HepG2 (cell line): ENCODE results near the gene TMCO4. TPM values are rescaled to one million over a fixed set of nuclear protein-coding genes. Genes with fewer than 3 reads are reported as not detected.

Experiments
- ATAC-seq: fragments of 200-7000 bp; cut with Tn5 transposase; 3 replicates; pipeline ENCODE4 v1.9.1; 2020; ENCODE audit warnings: mild to moderate bottlenecking, moderate library complexity
- BruUV-seq: library from RNA; stranded (reverse); fragments of 400-500 nt; replicated peaks from 2 replicates; lab custom pipeline; 2021; lab: Mats Ljungman, UMichigan
- CTCF ChIA-PET: fragments of 300-600 bp; formaldehyde crosslinking; extraction: SDS; loops from one replicate; lab custom pipeline; 2021; ENCODE audit warnings: low total read pairs, inconsistent platforms, low intra/inter-chr PET ratio; lab: Yijun Ruan, JAX
- POLR2A ChIA-PET: fragments of 350-600 bp; sonication (Branson Sonifier 250); formaldehyde crosslinking; loops from one replicate; lab custom pipeline; 2020; ENCODE audit warnings: antibody characterized with exemption, inconsistent platforms; lab: Yijun Ruan, JAX
- DNase-seq: peaks from one replicate; pipeline ENCODE4 v3.0.0-alpha.2; 2015; ENCODE audit warnings: low spot score
- FAIRE-seq: peaks from 3 replicates; lab custom pipeline; 2011; peaks lifted over from hg19 to GRCh38; lab: Jason Lieb, UNC
- H2AFZ ChIP-seq: one replicate; pipeline ENCODE4 v1.6.1; 2011; ENCODE audit warnings: low read length, inconsistent platforms
- H3K27ac ChIP-seq: fragments of 300-600 bp; 3 replicates; pipeline ENCODE4 v1.8.0; 2011; ENCODE audit warnings: mixed run types, mild to moderate bottlenecking, mixed read lengths, low read length, inconsistent platforms; ENCODE audit not compliant: insufficient read depth; ENCODE audit errors: extremely low read length
- H3K27me3 ChIP-seq, 2 experiments: fragments of 200-600 bp in 1 of 2; 2 replicates in 1 of 2; 3 replicates in 1 of 2; pipeline versions ENCODE4 v1.6.0 to v1.8.0; 2011; ENCODE audit warnings: low read length in 2 of 2, mild to moderate bottlenecking in 2 of 2, moderate library complexity in 2 of 2, inconsistent platforms in 1 of 2; ENCODE audit not compliant: insufficient read depth in 2 of 2, control insufficient read depth in 1 of 2
- H3K36me3 ChIP-seq, 2 experiments: fragments of 200-600 bp in 1 of 2; replicated peaks in 1 of 2; 2 replicates in 1 of 2; 3 replicates in 1 of 2; pipeline versions ENCODE4 v1.5.1 to v1.8.0; 2011; ENCODE audit warnings: low read length in 2 of 2, inconsistent platforms in 1 of 2; ENCODE audit not compliant: insufficient read depth in 2 of 2, control insufficient read depth in 1 of 2
- H3K4me1 ChIP-seq: 2 replicates; pipeline ENCODE4 v1.5.1; 2012; ENCODE audit warnings: low read length, inconsistent platforms; ENCODE audit not compliant: insufficient read depth
- H3K4me2 ChIP-seq: 2 replicates; pipeline ENCODE4 v1.6.0; 2011; ENCODE audit warnings: low read depth, low read length, inconsistent platforms
- H3K4me3 ChIP-seq, 3 experiments: fragments of 200-600 bp in 1 of 3; sonication (generic), shearing (Covaris generic) in 1 of 3; replicated peaks in 1 of 3; 2 replicates each; pipeline ENCODE4 v1.5.1; 2011 to 2016; ENCODE audit warnings: low read length in 3 of 3, inconsistent platforms in 2 of 3, low read depth in 2 of 3, mild to moderate bottlenecking in 2 of 3, control low read depth in 1 of 3, mixed read lengths in 1 of 3; ENCODE audit not compliant: insufficient read depth in 1 of 3
- H3K79me2 ChIP-seq: one replicate; pipeline ENCODE4 v1.6.1; 2011; ENCODE audit warnings: low read length, inconsistent platforms; ENCODE audit not compliant: insufficient read depth
- H3K9ac ChIP-seq: 2 replicates; pipeline ENCODE4 v1.6.0; 2011; ENCODE audit warnings: mild to moderate bottlenecking, low read depth, low read length, inconsistent platforms; ENCODE audit not compliant: insufficient read depth
- H3K9me3 ChIP-seq: 2 replicates; pipeline ENCODE4 v1.5.1; 2012; ENCODE audit warnings: mild to moderate bottlenecking, low read length
- H4K20me1 ChIP-seq: 2 replicates; pipeline ENCODE4 v1.6.0; 2011; ENCODE audit warnings: inconsistent platforms, mild to moderate bottlenecking, low read length, moderate library complexity; ENCODE audit not compliant: insufficient read depth
- AGO1 ChIP-seq: fragments of 200-400 bp; formaldehyde crosslinking; IDR thresholded peaks from 2 replicates; pipeline ENCODE4 v1.6.1; 2017; ENCODE audit warnings: mild to moderate bottlenecking, low read depth, low read length, moderate library complexity; ENCODE audit not compliant: poor library complexity, severe bottlenecking
- FUBP1 ChIP-seq: sonication (generic); formaldehyde crosslinking; IDR thresholded peaks from 2 replicates; pipeline ENCODE4 v1.5.1; 2020; ENCODE audit warnings: missing genetic modification reagents, mild to moderate bottlenecking, borderline replicate concordance
- HDAC6 ChIP-seq: fragments of 200-600 bp; sonication (generic); IDR thresholded peaks from 2 replicates; pipeline ENCODE4 v1.7.0; 2017; ENCODE audit warnings: mild to moderate bottlenecking, antibody characterized with exemption, low read length, low read depth
- HMG20A ChIP-seq: IDR thresholded peaks from 2 replicates; pipeline ENCODE4 v1.6.1; 2016; ENCODE audit warnings: borderline replicate concordance
- HOXA9 ChIP-seq: sonication (generic); formaldehyde crosslinking; IDR thresholded peaks from 2 replicates; pipeline ENCODE4 v1.8.1; 2022; ENCODE audit warnings: missing genetic modification reagents, mild to moderate bottlenecking, moderate library complexity, borderline replicate concordance
- IRF2 ChIP-seq: IDR thresholded peaks from 2 replicates; pipeline ENCODE4 v1.6.1; 2018; ENCODE audit warnings: missing genetic modification reagents, missing compliant biosample characterization
- IRX3 ChIP-seq: sonication (generic); formaldehyde crosslinking; IDR thresholded peaks from 2 replicates; pipeline ENCODE4 v1.8.1; 2023; ENCODE audit warnings: mild to moderate bottlenecking, low read depth, missing genetic modification reagents, borderline replicate concordance
- KDM1A ChIP-seq: IDR thresholded peaks from 2 replicates; pipeline ENCODE4 v1.6.1; 2016; ENCODE audit warnings: missing compliant biosample characterization
- MAFK ChIP-seq, 2 experiments: IDR thresholded peaks in 1 of 2; conservative IDR thresholded peaks in 1 of 2; 2 replicates each; pipeline ENCODE4 v1.6.1; 2011; ENCODE audit warnings: improper control_type of control experiment in 2 of 2, low read length in 2 of 2
- MEF2D ChIP-seq: sonication (generic); formaldehyde crosslinking; IDR thresholded peaks from 2 replicates; pipeline ENCODE4 v1.5.1; 2020; ENCODE audit warnings: mild to moderate bottlenecking, missing genetic modification reagents
- NPAS2 ChIP-seq: sonication (generic); formaldehyde crosslinking; IDR thresholded peaks from 2 replicates; pipeline ENCODE4 v1.8.0; 2022; ENCODE audit warnings: mild to moderate bottlenecking, missing genetic modification reagents, borderline replicate concordance
- SALL2 ChIP-seq: sonication (generic); formaldehyde crosslinking; IDR thresholded peaks from 2 replicates; pipeline ENCODE4 v1.8.1; 2023; ENCODE audit warnings: mild to moderate bottlenecking, missing genetic modification reagents, inconsistent platforms
- SUZ12 ChIP-seq: fragments of 150-350 bp; IDR thresholded peaks from 2 replicates; pipeline ENCODE4 v1.6.1; 2014; ENCODE audit warnings: low read depth, low read length
- TERF1 ChIP-seq: sonication (generic); formaldehyde crosslinking; IDR thresholded peaks from 2 replicates; pipeline ENCODE4 v1.8.0; 2022; ENCODE audit warnings: mild to moderate bottlenecking, missing genetic modification reagents, moderate library complexity
- THRA ChIP-seq: sonication (generic); formaldehyde crosslinking; IDR thresholded peaks from 2 replicates; pipeline ENCODE4 v1.4.0; 2020; ENCODE audit warnings: missing genetic modification reagents, borderline replicate concordance
- XBP1 ChIP-seq: sonication (generic); formaldehyde crosslinking; IDR thresholded peaks from 2 replicates; pipeline ENCODE4 v1.5.0; 2020; ENCODE audit warnings: missing genetic modification reagents
- ZBTB33 ChIP-seq: sonication (generic); formaldehyde crosslinking; IDR thresholded peaks from 2 replicates; pipeline ENCODE4 v1.4.0; 2020; ENCODE audit warnings: missing genetic modification reagents
- ZNF572 ChIP-seq: sonication (generic); formaldehyde crosslinking; IDR thresholded peaks from 2 replicates; pipeline ENCODE4 v1.5.1; 2020; ENCODE audit warnings: mild to moderate bottlenecking, missing genetic modification reagents
- ZNF660 ChIP-seq: sonication (generic); formaldehyde crosslinking; IDR thresholded peaks from 2 replicates; pipeline ENCODE4 v1.5.1; 2020; ENCODE audit warnings: mild to moderate bottlenecking, low read depth, missing genetic modification reagents, borderline replicate concordance
- ZSCAN20 ChIP-seq: sonication (generic); formaldehyde crosslinking; IDR thresholded peaks from 2 replicates; pipeline ENCODE4 v1.4.0; 2020; ENCODE audit warnings: missing genetic modification reagents, mild to moderate bottlenecking, borderline replicate concordance
- WGBS: methylation state at CpG from one replicate; pipeline ENCODE4 v1.1.6; 2017; ENCODE audit warnings: low lambda C conversion rate; 5-methylcytosine and 5-hydroxymethylcytosine counted together
- in situ Hi-C: cut with HindIII; loops from 2 replicates; pipeline ENCODE4 v1.10.0; 2017; ENCODE audit warnings: low pct_unique_long_range_greater_than_20kb; ENCODE audit not compliant: extremely low pct_ligation_motif_present
- intact Hi-C: fragments of 100-400 bp; cut with micrococcal nuclease; formaldehyde crosslinking; loops from one replicate; pipeline ENCODE4 v1.10.0; 2022; ENCODE audit not compliant: unreplicated experiment
- polyA plus RNA-seq, 8 experiments: library from polyadenylated mRNA; depleted of rRNA in 3 of 8; stranded (reverse) in 7 of 8; unstranded in 1 of 8; fragments of >200 nt; fragmentation: Illumina TruSeq in 4 of 8; extraction: Trizol in 4 of 8; gene quantifications; 2 replicates each; pipeline versions ENCODE4 v1.2.1 to v1.2.3, GENCODE V29; 2011 to 2016; ENCODE audit warnings: low read depth in 4 of 8, missing spikeins in 1 of 8, mixed read lengths in 1 of 8; ENCODE audit not compliant: insufficient read depth in 1 of 8
- total RNA-seq, 5 experiments: library from RNA; depleted of rRNA; stranded (reverse); fragments of >200 nt; fragmentation: Illumina TruSeq; extraction: Trizol; gene quantifications; 2 replicates each; pipeline ENCODE4 v1.2.3, GENCODE V29; 2016; ENCODE audit warnings: low read depth in 1 of 5

The TMCO4 gene
- total and polyA plus RNA-seq, 2 of the 13 experiments (the other 11 are each of a cell fraction or from before 2014, with no cell fraction given), result 2.1 to 4.1 TPM

GRCh38 chr1:19738076-19738475 lies 61.6 kb downstream of the TMCO4 start:
- CTCF ChIA-PET, result no interaction called here
- no peak overlapping the region for H3K4me2 ChIP-seq
- 53% methylated on average over 5 of the region's 5 CpGs for WGBS
- no peak for TF ChIP-seq IRX3
- no peak for TF ChIP-seq ZNF572 (CRISPR knock-in tag)
- TF ChIP-seq NPAS2 (CRISPR knock-in tag), result no peak
- TF ChIP-seq AGO1, result no peak
- TF ChIP-seq ZNF660 (CRISPR knock-in tag), result no peak
- no peak for TF ChIP-seq IRF2 (CRISPR knock-in tag)
- no peak for TF ChIP-seq MEF2D (CRISPR knock-in tag)
- no peak for TF ChIP-seq HOXA9 (CRISPR knock-in tag)
- TF ChIP-seq ZBTB33 (CRISPR knock-in tag), result no peak
- TF ChIP-seq XBP1, result no peak
- TF ChIP-seq HDAC6, result no peak
- no peak for TF ChIP-seq HMG20A (CRISPR knock-in tag)
- no peak for TF ChIP-seq FUBP1
- TF ChIP-seq SALL2 (CRISPR knock-in tag), result no peak
- no peak for TF ChIP-seq TERF1
- no peak for TF ChIP-seq MAFK (conservative IDR thresholded peaks at IDR 0.05 in 1 of 2, IDR thresholded peaks at IDR 0.05 in 1 of 2; ENCODE audit: low read length in 2 of 2)
- no peak for TF ChIP-seq KDM1A (CRISPR knock-in tag)
- no peak for TF ChIP-seq THRA (CRISPR knock-in tag)
- TF ChIP-seq SUZ12, result no peak
- no peak for TF ChIP-seq ZSCAN20 (CRISPR knock-in tag)
- TF ChIP-seq, all 625 proteins: peak for 0
- H3K27me3 ChIP-seq, result no peaks in the 10 kb centered on the region
- no peak overlapping the region for H3K27ac ChIP-seq
- no peaks in the 10 kb centered on the region for H3K4me1 ChIP-seq
- DNase-seq, result no peak
- H3K79me2 ChIP-seq, result no peaks in the 10 kb centered on the region
- ATAC-seq, result no peak
- H3K36me3 ChIP-seq, result no peaks in the 10 kb centered on the region
- H3K9me3 ChIP-seq, result no peaks in the 10 kb centered on the region
- intact Hi-C loops (no loop called here), in situ Hi-C loops (no loop called here)
- H3K4me3 ChIP-seq, result no peak overlapping the region
- no peak for FAIRE-seq
- no peak overlapping the region for H3K9ac ChIP-seq
- no peaks in the 10 kb centered on the region for H4K20me1 ChIP-seq
- no peak overlapping the region for H2AFZ ChIP-seq
- POLR2A ChIA-PET, result no interaction called here
- no TSS peak for BruUV-seq
